Measurements from ENCODE around the gene MANBA.

The MANBA gene

GRCh38 chr4:102665527-102665926, 95.2 kb downstream of the MANBA start:
- CTCF ChIA-PET = no interaction called here
- H3K36me3 ChIP-seq (ENCODE audit: control insufficient read depth in 2 of 2, insufficient read depth in 1 of 2, low read length in 2 of 2) = peaks cover 0 to 17% of the 10 kb centered on the region in 2 experiments; a peak in 2 of 3 replicates
- H3K27ac ChIP-seq (ENCODE audit: extremely low read depth, low read depth, low read length) = no peak overlapping the region

GRCh38 chr4:102663073-102663472, 97.7 kb downstream of the MANBA start:
- H3K36me3 ChIP-seq (ENCODE audit: control insufficient read depth in 2 of 2, insufficient read depth in 1 of 2, low read length in 2 of 2) = peaks cover 0 to 9% of the 10 kb centered on the region in 2 experiments; a peak in 1 of 3 replicates
- TF ChIP-seq EGR2 (tag by site-specific recombination; IDR thresholded peaks at IDR 0.05; ENCODE audit: low read depth) (no peak), ZNF335 (tag by site-specific recombination; conservative IDR thresholded peaks at IDR 0.05) (no peak), ZNF837 (tag by site-specific recombination; IDR thresholded peaks at IDR 0.05) (no peak), ZFP37 (tag by site-specific recombination; IDR thresholded peaks at IDR 0.05) (no peak), BCL11B (tag by site-specific recombination; IDR thresholded peaks at IDR 0.05; ENCODE audit: low read depth) (no peak), ZNF248 (tag by site-specific recombination; IDR thresholded peaks at IDR 0.05) (no peak), ZNF843 (tag by site-specific recombination; IDR thresholded peaks at IDR 0.05) (no peak), ZNF202 (tag by site-specific recombination; IDR thresholded peaks at IDR 0.05; ENCODE audit: borderline replicate concordance) (no peak), ZNF544 (tag by site-specific recombination; IDR thresholded peaks at IDR 0.05) (no peak), PRDM6 (tag by site-specific recombination; IDR thresholded peaks at IDR 0.05) (no peak), ZNF324 (tag by site-specific recombination; IDR thresholded peaks at IDR 0.05) (no peak), ZNF362 (tag by site-specific recombination; IDR thresholded peaks at IDR 0.05) (no peak), GFI1B (tag by site-specific recombination; IDR thresholded peaks at IDR 0.05) (no peak), SCRT1 (tag by site-specific recombination; IDR thresholded peaks at IDR 0.05; ENCODE audit: borderline replicate concordance) (no peak), ZBTB10 (tag by site-specific recombination; IDR thresholded peaks at IDR 0.05) (no peak)
- ChIA-PET CTCF (interaction anchor here (0.9 kb wide), 1 partner anchor 384 kb away, joined by 3 read pairs; no protein-coding TSS in a partner anchor), POLR2A (interaction anchor here (0.5 kb wide), 1 partner anchor 35 kb away, joined by 3 read pairs; no protein-coding TSS in a partner anchor)
- H3K4me3 ChIP-seq (ENCODE audit: low read depth, low read length) = no peak overlapping the region
- no peak overlapping the region for H3K27ac ChIP-seq (ENCODE audit: extremely low read depth, low read depth, low read length)
- no peaks in the 10 kb centered on the region for H3K9me3 ChIP-seq (ENCODE audit: control insufficient read depth, insufficient read depth, low read depth, low read length)
- no peaks in the 10 kb centered on the region for H3K4me1 ChIP-seq (ENCODE audit: control insufficient read depth, insufficient read depth, low read length)

More at GRCh38 chr4:102665527-102665926, 95.2 kb downstream of the MANBA start:
- TF ChIP-seq WT1 (tag by site-specific recombination; IDR thresholded peaks at IDR 0.05) = no peak
- Histone ChIP-seq H3K9me3 (ENCODE audit: control insufficient read depth, insufficient read depth, low read depth, low read length) (no peaks in the 10 kb centered on the region), H3K4me3 (ENCODE audit: low read depth, low read length) (no peak overlapping the region), H3K4me1 (ENCODE audit: control insufficient read depth, insufficient read depth, low read length) (no peaks in the 10 kb centered on the region)
- POLR2A ChIA-PET = no interaction called here

GRCh38 chr4:102657206-102657605, 103.6 kb downstream of the MANBA start:
- no peaks in the 10 kb centered on the region for H3K4me1 ChIP-seq (ENCODE audit: control insufficient read depth, insufficient read depth, low read length)
- ChIA-PET POLR2A (no interaction called here), CTCF (no interaction called here)
- TF ChIP-seq PRDM1 (tag by site-specific recombination; IDR thresholded peaks at IDR 0.05) = no peak
- TF ChIP-seq ZNF561 (tag by site-specific recombination; IDR thresholded peaks at IDR 0.05; ENCODE audit: borderline replicate concordance) = no peak
- TF ChIP-seq ZFHX2 (tag by site-specific recombination; conservative IDR thresholded peaks at IDR 0.05) = no peak
- no peak for TF ChIP-seq ZNF354C (tag by site-specific recombination; IDR thresholded peaks at IDR 0.05; ENCODE audit: borderline replicate concordance, low read depth)
- TF ChIP-seq ZNF37A (tag by site-specific recombination; IDR thresholded peaks at IDR 0.05) = no peak
- TF ChIP-seq ZNF223 (tag by site-specific recombination; IDR thresholded peaks at IDR 0.05) = no peak
- no peak for TF ChIP-seq ZNF391 (tag by site-specific recombination; IDR thresholded peaks at IDR 0.05; ENCODE audit: borderline replicate concordance, low read depth)
- no peak for TF ChIP-seq ATF2 (tag by site-specific recombination; IDR thresholded peaks at IDR 0.05; ENCODE audit: low read depth)
- TF ChIP-seq ZNF48 (tag by site-specific recombination; IDR thresholded peaks at IDR 0.05) = no peak
- H3K27ac ChIP-seq (ENCODE audit: extremely low read depth, low read depth, low read length) = no peak overlapping the region
- H3K4me3 ChIP-seq (ENCODE audit: low read depth, low read length) = no peak overlapping the region
- no peaks in the 10 kb centered on the region for H3K36me3 ChIP-seq (ENCODE audit: control insufficient read depth in 2 of 2, insufficient read depth in 1 of 2, low read length in 2 of 2)
- no peaks in the 10 kb centered on the region for H3K9me3 ChIP-seq (ENCODE audit: control insufficient read depth, insufficient read depth, low read depth, low read length)
